PC-3 (cell line): ENCODE data around the gene VPS52. TPM values are rescaled to one million over a fixed set of nuclear protein-coding genes. Genes with fewer than 3 reads are reported as not detected.

Experiments
- ATAC-seq: fragments of 200-7000 bp; cut with Tn5 transposase; 2 replicates; pipeline ENCODE4 v1.9.1; 2020; ENCODE audit warnings: mild to moderate bottlenecking, moderate library complexity
- BruUV-seq: library from RNA; stranded (reverse); fragments of 400-500 nt; replicated peaks from 2 replicates; lab custom pipeline; 2021; lab: Mats Ljungman, UMichigan
- CTCF ChIA-PET: fragments of 300-600 bp; sonication (Branson Sonifier 250); formaldehyde crosslinking; loops from one replicate; lab custom pipeline; 2022; ENCODE audit warnings: antibody characterized with exemption; lab: Charles Lee
- POLR2A ChIA-PET: fragments of 300-600 bp; sonication (Branson Sonifier 250); formaldehyde crosslinking; loops from one replicate; lab custom pipeline; 2022; ENCODE audit warnings: antibody characterized with exemption; ENCODE audit not compliant: unreplicated experiment; lab: Charles Lee
- DNase-seq: peaks from one replicate; pipeline ENCODE4 v3.0.0-alpha.2; 2015
- H2AFZ ChIP-seq: fragments of 300-600 bp; sonication (generic); 2 replicates; pipeline ENCODE4 v1.6.0; 2016; ENCODE audit warnings: antibody characterized with exemption, low read length
- H3F3A ChIP-seq: fragments of 300-600 bp; sonication (generic); one replicate; pipeline ENCODE4 v1.6.0; 2017; ENCODE audit warnings: antibody characterized with exemption, low read length, control low read depth, mild to moderate bottlenecking; ENCODE audit not compliant: unreplicated experiment
- H3K27ac ChIP-seq: fragments of 300-600 bp; sonication (generic); 2 replicates; pipeline ENCODE4 v1.5.1; 2016; ENCODE audit warnings: mild to moderate bottlenecking, low read length
- H3K27me3 ChIP-seq: fragments of 300-600 bp; sonication (generic); 2 replicates; pipeline ENCODE4 v1.6.1; 2016; ENCODE audit warnings: low read length, mixed read lengths
- H3K36me3 ChIP-seq: fragments of 300-600 bp; sonication (generic); 2 replicates; pipeline ENCODE4 v1.6.1; 2016; ENCODE audit warnings: low read depth, mixed run types, low read length, mixed read lengths
- H3K4me1 ChIP-seq: fragments of 300-600 bp; sonication (generic); 2 replicates; pipeline ENCODE4 v1.5.1; 2016; ENCODE audit warnings: low read length; ENCODE audit not compliant: insufficient read depth
- H3K4me2 ChIP-seq: fragments of 300-600 bp; sonication (generic); 2 replicates; pipeline ENCODE4 v1.6.0; 2016; ENCODE audit warnings: low read length
- H3K4me3 ChIP-seq: fragments of 300-600 bp; sonication (generic); 2 replicates; pipeline ENCODE4 v1.5.1; 2016; ENCODE audit warnings: mild to moderate bottlenecking, low read length, mixed read lengths
- H3K79me2 ChIP-seq: fragments of 300-600 bp; sonication (generic); 2 replicates; pipeline ENCODE4 v1.6.1; 2017; ENCODE audit warnings: low read length, mixed read lengths
- H3K9ac ChIP-seq: fragments of 300-600 bp; sonication (generic); 2 replicates; pipeline ENCODE4 v1.6.0; 2016; ENCODE audit warnings: mild to moderate bottlenecking, low read length
- H3K9me2 ChIP-seq: fragments of 300-600 bp; sonication (generic); replicated peaks from 2 replicates; pipeline ENCODE4 v1.6.1; 2016; ENCODE audit warnings: mixed run types, low read length, mixed read lengths
- H3K9me3 ChIP-seq: fragments of 300-600 bp; sonication (generic); 2 replicates; pipeline ENCODE4 v1.6.1; 2016; ENCODE audit warnings: low read length, mixed read lengths
- H4K20me1 ChIP-seq: fragments of 300-600 bp; sonication (generic); 2 replicates; pipeline ENCODE4 v1.6.1; 2016; ENCODE audit warnings: low read length, mixed read lengths
- CTCF ChIP-seq: fragments of 300-600 bp; sonication (generic); conservative IDR thresholded peaks from 2 replicates; pipeline ENCODE4 v1.5.1; 2017; ENCODE audit warnings: antibody characterized with exemption, low read depth, mild to moderate bottlenecking, low read length
- EZH2 ChIP-seq: fragments of 300-600 bp; sonication (generic); IDR thresholded peaks from one replicate; pipeline ENCODE4 v1.6.1; 2017; ENCODE audit warnings: antibody characterized with exemption, mild to moderate bottlenecking, low read length; ENCODE audit not compliant: unreplicated experiment
- EZH2phosphoT487 ChIP-seq: fragments of 300-600 bp; sonication (generic); IDR thresholded peaks from 2 replicates; pipeline ENCODE4 v1.6.1; 2018; ENCODE audit warnings: mild to moderate bottlenecking, antibody characterized with exemption, low read length, borderline replicate concordance
- intact Hi-C: fragments of 100-400 bp; cut with micrococcal nuclease; formaldehyde crosslinking; loops from 2 replicates; pipeline ENCODE4 v1.9.0; 2023
- total RNA-seq: library from RNA; depleted of rRNA; stranded (reverse); fragments of >200 nt; gene quantifications from 2 replicates; pipeline ENCODE4 v1.2.3, GENCODE V29; 2014

VPS52 gene
- total RNA-seq, 1 experiment from 2014 or later: 33.7 TPM

GRCh38 chr6:33297406-33297955 is 25.8 kb upstream of the VPS52 start:
- H3K79me2 ChIP-seq: peaks cover 20% of the 10 kb centered on the region
- H3K36me3 ChIP-seq: peaks cover 1% of the 10 kb centered on the region; the same call in 1 of the 2 replicates
- ChIA-PET CTCF (no interaction called here), POLR2A (interaction anchor here (0.6 kb wide), 3 partner anchors 382 to 1208 kb away, joined by 3 to 4 read pairs (median 4); no protein-coding TSS in a partner anchor)
- H3K27me3 ChIP-seq: no peaks in the 10 kb centered on the region
- H3K9me3 ChIP-seq: no peaks in the 10 kb centered on the region
- peak overlapping the region; percentile 92 for H3K27ac ChIP-seq
- DNase-seq (peak; percentile 72), ATAC-seq (peak; percentile 16)
- peak overlapping the region; percentile 100 for H3K4me2 ChIP-seq
- H4K20me1 ChIP-seq: no peaks in the 10 kb centered on the region
- H3K4me1 ChIP-seq: peaks cover 15% of the 10 kb centered on the region
- H3K9ac ChIP-seq: peak overlapping the region; percentile 80
- peak overlapping the region; percentile 88 for H2AFZ ChIP-seq
- intact Hi-C loops: loop anchor here (5.0 kb wide), 1 partner anchor 110 kb away; no protein-coding TSS in a partner anchor
- peak overlapping the region; percentile 78 for H3K4me3 ChIP-seq
- TF ChIP-seq EZH2phosphoT487: no peak
- no peak for TF ChIP-seq EZH2
- no peak for TF ChIP-seq CTCF
- H3F3A ChIP-seq: peaks cover 3% of the 10 kb centered on the region
- H3K9me2 ChIP-seq: no peaks in the 10 kb centered on the region
- TSS peak; percentile 2 for BruUV-seq

- no TSS peak for BruUV-seq
- H3K79me2 ChIP-seq: peaks cover 21% of the 10 kb centered on the region
- POLR2A ChIA-PET: interaction anchor here (0.6 kb wide), 1 partner anchor 1207 kb away, joined by 3 read pairs; no protein-coding TSS in a partner anchor
- TF ChIP-seq EZH2 (no peak), EZH2phosphoT487 (no peak), CTCF (no peak)
- H3K9ac ChIP-seq: peak overlapping the region; percentile 80
- peaks cover 15% of the 10 kb centered on the region for H3K4me1 ChIP-seq
- H3K9me2 ChIP-seq: no peaks in the 10 kb centered on the region
- H3K27ac ChIP-seq: peak overlapping the region; percentile 92
- H3K36me3 ChIP-seq: peaks cover 6% of the 10 kb centered on the region; the same call in 1 of the 2 replicates
- H4K20me1 ChIP-seq: no peaks in the 10 kb centered on the region
- H3K27me3 ChIP-seq: no peaks in the 10 kb centered on the region
- peak overlapping the region; percentile 100 for H3K4me2 ChIP-seq
- intact Hi-C loops: loop anchor here (5.0 kb wide), 1 partner anchor 110 kb away; no protein-coding TSS in a partner anchor
- H3K9me3 ChIP-seq: no peaks in the 10 kb centered on the region
- CTCF ChIA-PET: no interaction called here
- peaks cover 3% of the 10 kb centered on the region for H3F3A ChIP-seq
- H3K4me3 ChIP-seq: peak overlapping the region; percentile 78
- DNase-seq (no peak), ATAC-seq (no peak)
- peak overlapping the region; percentile 88; the same call in 1 of the 2 replicates for H2AFZ ChIP-seq
Observed at GRCh38 chr6:33296797-33297405, 25.2 kb upstream of the VPS52 start.
